Endodermal cell (in vitro differentiated cells): ENCODE data around the gene MNAT1. TPM values are rescaled to one million over a fixed set of nuclear protein-coding genes. Genes with fewer than 3 reads are reported as not detected.

Experiments used
- DNase-seq: peaks from one replicate; pipeline ENCODE4 v3.0.0-alpha.2; 2017
- H3K27ac ChIP-seq: 2 replicates; pipeline ENCODE4 v1.5.1; 2013; ENCODE audit warnings: mild to moderate bottlenecking, low read depth, low read length, moderate library complexity
- H3K27me3 ChIP-seq: 2 replicates; pipeline ENCODE4 v1.6.1; 2013; ENCODE audit warnings: mild to moderate bottlenecking, low read length, moderate library complexity; ENCODE audit not compliant: insufficient read depth, control insufficient read depth, poor library complexity, severe bottlenecking
- H3K36me3 ChIP-seq: 2 replicates; pipeline ENCODE4 v1.7.0; 2013; ENCODE audit warnings: mild to moderate bottlenecking, low read length, moderate library complexity; ENCODE audit not compliant: control insufficient read depth, insufficient read depth
- H3K4me1 ChIP-seq: one replicate; pipeline ENCODE4 v1.7.0; 2013; ENCODE audit warnings: low read length; ENCODE audit not compliant: control insufficient read depth, insufficient read depth
- H3K4me3 ChIP-seq: 2 replicates; pipeline ENCODE4 v1.5.1; 2013; ENCODE audit warnings: mild to moderate bottlenecking, low read length, moderate library complexity
- H3K9ac ChIP-seq: 2 replicates; pipeline ENCODE4 v1.6.1; 2013; ENCODE audit warnings: mild to moderate bottlenecking, low read length, moderate library complexity; ENCODE audit not compliant: poor library complexity, severe bottlenecking; ENCODE audit errors: extremely low read depth
- H3K9me3 ChIP-seq: 2 replicates; pipeline ENCODE4 v1.6.1; 2013; ENCODE audit warnings: mild to moderate bottlenecking, low read length, moderate library complexity; ENCODE audit not compliant: control insufficient read depth
- H3K27ac Mint-ChIP-seq: 2 replicates; pipeline ENCODE4 v1.8.0; 2020; ENCODE audit warnings: mixed read lengths
- H3K27me3 Mint-ChIP-seq: 2 replicates; pipeline ENCODE4 v1.8.0; 2021; ENCODE audit warnings: mild to moderate bottlenecking, mixed read lengths; ENCODE audit not compliant: insufficient read depth
- H3K36me3 Mint-ChIP-seq: 2 replicates; pipeline ENCODE4 v1.8.0; 2020; ENCODE audit warnings: low read depth, mixed read lengths
- H3K4me1 Mint-ChIP-seq: 2 replicates; pipeline ENCODE4 v1.8.0; 2020; ENCODE audit warnings: mixed read lengths
- H3K4me3 Mint-ChIP-seq: 2 replicates; pipeline ENCODE4 v1.8.0; 2020; ENCODE audit warnings: mild to moderate bottlenecking, moderate library complexity, mixed read lengths
- H3K9me3 Mint-ChIP-seq: 2 replicates; pipeline ENCODE4 v1.8.0; 2020; ENCODE audit warnings: mild to moderate bottlenecking, mixed read lengths
- CTCF ChIP-seq: fragments of 200-600 bp; sonication (generic); conservative IDR thresholded peaks from 2 replicates; pipeline ENCODE4 v1.5.0; 2021; ENCODE audit warnings: antibody characterized with exemption, mild to moderate bottlenecking
- WGBS, 2 experiments: methylation state at CpG; one replicate each; pipeline versions ENCODE4 v1.1.5 to v1.1.7; 2013; ENCODE audit warnings: missing lambda C conversion rate in 2 of 2, mixed read lengths in 1 of 2; ENCODE audit not compliant: insufficient coverage in 1 of 2, insufficient read length in 1 of 2; 5-methylcytosine and 5-hydroxymethylcytosine counted together
- total RNA-seq, 2 donors: library from RNA; stranded (reverse); fragmentation: NEBNext Ultra II Directional in 1 of 2; extraction: Animal tissue kit (Norgen Biotek cat#: 25700) in 1 of 2; gene quantifications; 2 replicates in 1 of 2; 3 replicates in 1 of 2; pipeline ENCODE4 v1.2.1, GENCODE V29; 2021

The MNAT1 gene
- total RNA-seq, 2 donors from 2014 or later: 36.8 to 42.6 TPM

GRCh38 chr14:60707858-60708257, 26.7 kb upstream of the MNAT1 start:
- TF ChIP-seq CTCF: no peak
- H3K4me1 ChIP-seq: no peaks in the 10 kb centered on the region
- no peak overlapping the region for H3K27ac Mint-ChIP-seq
- no peaks in the 10 kb centered on the region for H3K4me1 Mint-ChIP-seq
- no peak overlapping the region for H3K27ac ChIP-seq
- H3K9ac ChIP-seq: no peak overlapping the region
- peaks cover 10% of the 10 kb centered on the region for H3K36me3 ChIP-seq
- H3K27me3 Mint-ChIP-seq: peaks cover 12% of the 10 kb centered on the region
- H3K36me3 Mint-ChIP-seq: no peaks in the 10 kb centered on the region
- peaks cover 19% of the 10 kb centered on the region for H3K27me3 ChIP-seq
- 87 to 94% methylated on average over 3 of the region's 3 CpGs for WGBS, 2 experiments
- H3K4me3 ChIP-seq: no peak overlapping the region
- no peak for DNase-seq
- H3K9me3 Mint-ChIP-seq: no peaks in the 10 kb centered on the region
- H3K9me3 ChIP-seq: no peaks in the 10 kb centered on the region
- H3K4me3 Mint-ChIP-seq: no peak overlapping the region

- no peak for DNase-seq
- peaks cover 21% of the 10 kb centered on the region for H3K27me3 Mint-ChIP-seq
- H3K4me3 Mint-ChIP-seq: no peak overlapping the region
- H3K4me1 Mint-ChIP-seq: no peaks in the 10 kb centered on the region
- Histone ChIP-seq H3K9ac (no peak overlapping the region), H3K4me3 (no peak overlapping the region), H3K4me1 (no peaks in the 10 kb centered on the region), H3K36me3 (peaks cover 20% of the 10 kb centered on the region), H3K27ac (no peak overlapping the region), H3K27me3 (peaks cover 19% of the 10 kb centered on the region), H3K9me3 (no peaks in the 10 kb centered on the region)
- no peaks in the 10 kb centered on the region for H3K9me3 Mint-ChIP-seq
- peaks cover 12% of the 10 kb centered on the region for H3K36me3 Mint-ChIP-seq
- H3K27ac Mint-ChIP-seq: no peak overlapping the region
- no peak for TF ChIP-seq CTCF
Measured at GRCh38 chr14:60710494-60710893, 24.1 kb upstream of the MNAT1 start.

- Histone ChIP-seq H3K9ac (no peak overlapping the region), H3K4me1 (no peaks in the 10 kb centered on the region), H3K9me3 (no peaks in the 10 kb centered on the region), H3K4me3 (no peak overlapping the region), H3K27me3 (peaks cover 5% of the 10 kb centered on the region), H3K27ac (no peak overlapping the region), H3K36me3 (peaks cover 22% of the 10 kb centered on the region)
- no peak overlapping the region for H3K27ac Mint-ChIP-seq
- no peaks in the 10 kb centered on the region for H3K9me3 Mint-ChIP-seq
- no peak for DNase-seq
- H3K4me1 Mint-ChIP-seq: no peaks in the 10 kb centered on the region
- TF ChIP-seq CTCF: no peak
- 94 to 98% methylated on average over 2 to 6 of the region's 6 CpGs for WGBS, 2 experiments
- H3K27me3 Mint-ChIP-seq: peaks cover 18% of the 10 kb centered on the region
- peaks cover 18% of the 10 kb centered on the region for H3K36me3 Mint-ChIP-seq
- no peak overlapping the region for H3K4me3 Mint-ChIP-seq
Measured at GRCh38 chr14:60713513-60713912, 21.0 kb upstream of the MNAT1 start.
